T-helper 1 cell (primary cell): Measurements from ENCODE around the gene PTMS.

Experiments used
- DNase-seq, 5 donors: peaks; one replicate each; pipeline ENCODE4 v3.0.0-alpha.2; 2012 to 2020

PTMS gene

DNA sequence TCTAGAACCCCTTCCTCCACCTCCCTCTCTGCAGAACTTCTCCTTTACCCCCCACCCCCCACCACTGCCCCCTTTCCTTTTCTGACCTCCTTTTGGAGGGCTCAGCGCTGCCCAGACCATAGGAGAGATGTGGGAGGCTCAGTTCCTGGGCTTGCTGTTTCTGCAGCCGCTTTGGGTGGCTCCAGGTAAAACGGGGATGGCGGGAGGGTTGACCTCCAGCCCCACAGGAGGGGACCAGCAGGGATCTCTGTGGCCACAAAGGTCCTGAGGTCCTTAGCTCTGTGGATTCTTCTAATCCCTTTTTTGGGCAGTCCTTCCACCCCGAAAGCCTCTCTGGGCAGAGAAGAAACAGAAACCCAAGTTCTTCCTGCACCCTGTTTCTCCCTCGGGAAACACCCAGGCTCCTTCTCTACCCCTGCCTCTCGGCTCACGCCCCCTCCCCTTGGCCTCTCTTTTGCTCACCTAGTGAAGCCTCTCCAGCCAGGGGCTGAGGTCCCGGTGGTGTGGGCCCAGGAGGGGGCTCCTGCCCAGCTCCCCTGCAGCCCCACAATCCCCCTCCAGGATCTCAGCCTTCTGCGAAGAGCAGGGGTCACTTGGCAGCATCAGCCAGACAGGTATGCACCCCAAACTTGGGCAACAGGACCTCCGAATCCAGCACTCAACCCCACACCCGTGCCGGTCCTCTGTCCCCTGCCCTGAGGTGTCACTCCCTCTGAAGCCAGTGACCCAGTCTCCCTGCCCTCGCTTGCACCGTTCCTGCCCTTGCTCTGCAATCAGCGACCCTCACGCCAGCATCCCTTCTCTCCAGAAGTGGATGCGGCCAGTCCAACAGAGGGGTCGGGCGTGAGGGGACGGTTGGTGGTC, 6.8 kb downstream of the PTMS start:
- DNase-seq = no peak

DNA sequence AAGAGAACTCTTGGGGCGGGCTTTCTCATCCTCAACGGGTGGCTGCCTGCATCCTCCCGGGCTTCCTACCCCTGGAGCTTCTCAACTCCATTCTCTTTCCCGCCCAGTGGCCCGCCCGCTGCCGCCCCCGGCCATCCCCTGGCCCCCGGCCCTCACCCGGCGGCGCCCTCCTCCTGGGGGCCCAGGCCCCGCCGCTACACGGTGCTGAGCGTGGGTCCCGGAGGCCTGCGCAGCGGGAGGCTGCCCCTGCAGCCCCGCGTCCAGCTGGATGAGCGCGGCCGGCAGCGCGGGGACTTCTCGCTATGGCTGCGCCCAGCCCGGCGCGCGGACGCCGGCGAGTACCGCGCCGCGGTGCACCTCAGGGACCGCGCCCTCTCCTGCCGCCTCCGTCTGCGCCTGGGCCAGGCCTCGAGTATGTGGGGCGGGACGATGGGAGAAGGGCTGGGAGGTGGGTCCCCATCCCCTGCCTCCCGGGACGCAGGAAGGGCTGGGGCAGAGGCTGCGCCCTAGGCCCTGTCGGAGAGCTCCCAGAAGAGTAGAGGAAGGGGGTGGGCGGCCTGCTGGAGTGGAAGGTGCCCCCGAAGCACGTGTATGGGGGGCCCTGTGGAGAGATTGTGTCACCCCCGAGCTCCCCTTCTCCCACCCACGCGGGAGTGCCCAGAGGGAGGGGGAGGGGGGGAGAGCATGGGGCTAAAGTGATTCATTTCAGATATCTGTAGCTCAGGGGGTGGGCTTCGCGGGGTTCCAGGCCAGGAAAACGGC, 7.6 kb downstream of the PTMS start:
- no peak for DNase-seq

DNA sequence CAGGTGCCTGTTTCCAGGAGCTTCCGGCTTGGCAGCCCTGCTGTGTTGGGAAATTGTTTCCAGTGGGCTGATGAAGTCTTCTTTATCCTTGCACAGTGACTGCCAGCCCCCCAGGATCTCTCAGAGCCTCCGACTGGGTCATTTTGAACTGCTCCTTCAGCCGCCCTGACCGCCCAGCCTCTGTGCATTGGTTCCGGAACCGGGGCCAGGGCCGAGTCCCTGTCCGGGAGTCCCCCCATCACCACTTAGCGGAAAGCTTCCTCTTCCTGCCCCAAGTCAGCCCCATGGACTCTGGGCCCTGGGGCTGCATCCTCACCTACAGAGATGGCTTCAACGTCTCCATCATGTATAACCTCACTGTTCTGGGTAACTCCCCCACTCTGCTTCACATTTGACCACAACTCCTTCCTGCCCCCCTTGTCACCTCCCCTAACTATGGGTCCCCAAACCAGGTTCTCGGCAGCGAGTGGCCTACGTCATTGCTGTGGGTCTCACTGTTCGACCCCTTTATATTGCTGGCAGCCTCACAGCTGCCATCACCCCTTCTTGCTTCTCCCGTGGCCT, 8.4 kb downstream of the PTMS start:
- DNase-seq = peak in 1 of 5 donors; percentile 24

DNA sequence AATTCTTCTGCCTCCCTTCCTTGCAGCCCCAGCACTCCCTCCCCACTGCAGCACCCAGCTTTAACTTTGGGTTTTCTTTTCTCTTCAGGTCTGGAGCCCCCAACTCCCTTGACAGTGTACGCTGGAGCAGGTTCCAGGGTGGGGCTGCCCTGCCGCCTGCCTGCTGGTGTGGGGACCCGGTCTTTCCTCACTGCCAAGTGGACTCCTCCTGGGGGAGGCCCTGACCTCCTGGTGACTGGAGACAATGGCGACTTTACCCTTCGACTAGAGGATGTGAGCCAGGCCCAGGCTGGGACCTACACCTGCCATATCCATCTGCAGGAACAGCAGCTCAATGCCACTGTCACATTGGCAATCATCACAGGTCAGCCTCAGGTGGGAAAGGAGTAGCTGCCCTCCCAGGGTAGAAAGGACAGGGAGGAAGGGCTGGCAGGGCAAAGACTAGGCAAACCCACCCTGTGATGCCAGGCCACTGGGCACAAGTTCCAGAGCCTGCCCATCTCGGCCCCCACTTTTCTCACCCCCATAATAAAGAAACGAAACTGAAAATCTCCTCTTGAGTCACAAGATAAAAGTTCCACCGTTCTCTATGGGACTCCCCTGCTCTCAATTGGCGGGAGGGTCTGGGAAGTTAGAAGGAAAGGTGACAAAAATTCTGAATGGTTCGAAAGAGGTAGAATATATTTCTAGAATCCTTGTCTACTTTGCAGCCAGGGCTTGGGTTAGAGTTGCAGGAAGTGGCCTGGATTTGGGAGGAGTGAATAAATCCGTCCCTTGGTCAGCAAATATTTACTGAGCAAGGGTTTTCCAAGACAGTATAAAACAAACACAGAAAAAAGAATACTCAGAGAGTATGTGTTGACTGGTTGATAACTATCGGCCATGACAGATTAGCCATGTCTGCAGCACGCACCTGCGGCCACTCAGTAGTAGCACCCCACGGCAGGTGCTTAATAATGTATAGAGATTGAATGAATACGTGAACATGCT, 9.3 kb downstream of the PTMS start:
- DNase-seq = no peak

DNA sequence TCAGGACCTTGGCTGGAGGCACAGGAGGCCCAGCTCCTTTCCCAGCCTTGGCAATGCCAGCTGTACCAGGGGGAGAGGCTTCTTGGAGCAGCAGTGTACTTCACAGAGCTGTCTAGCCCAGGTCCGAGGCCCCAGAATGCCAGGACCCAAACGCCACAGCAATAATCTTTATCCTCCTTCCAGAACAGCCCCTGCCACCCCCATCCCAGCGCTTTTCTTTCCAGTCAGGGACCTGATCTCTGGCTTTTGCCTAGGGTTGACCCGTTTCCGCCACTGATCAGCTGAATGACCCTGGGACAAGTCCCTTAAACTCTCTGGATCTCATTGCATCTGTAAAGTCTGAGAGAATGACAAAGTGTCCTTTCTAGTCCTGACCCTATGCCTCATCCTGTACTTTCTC, 11.2 kb downstream of the PTMS start:
- no peak for DNase-seq

DNA sequence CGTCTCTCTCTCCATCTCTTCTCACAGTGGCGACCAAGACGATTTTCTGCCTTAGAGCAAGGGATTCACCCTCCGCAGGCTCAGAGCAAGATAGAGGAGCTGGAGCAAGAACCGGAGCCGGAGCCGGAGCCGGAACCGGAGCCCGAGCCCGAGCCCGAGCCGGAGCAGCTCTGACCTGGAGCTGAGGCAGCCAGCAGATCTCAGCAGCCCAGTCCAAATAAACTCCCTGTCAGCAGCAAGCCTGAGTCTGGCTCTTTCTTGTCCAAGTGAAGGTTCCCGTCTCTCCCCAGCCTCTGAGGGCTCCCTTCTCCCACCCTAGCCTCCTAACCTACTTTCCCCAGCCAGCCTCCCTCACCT, 12.0 kb downstream of the PTMS start:
- no peak for DNase-seq

DNA sequence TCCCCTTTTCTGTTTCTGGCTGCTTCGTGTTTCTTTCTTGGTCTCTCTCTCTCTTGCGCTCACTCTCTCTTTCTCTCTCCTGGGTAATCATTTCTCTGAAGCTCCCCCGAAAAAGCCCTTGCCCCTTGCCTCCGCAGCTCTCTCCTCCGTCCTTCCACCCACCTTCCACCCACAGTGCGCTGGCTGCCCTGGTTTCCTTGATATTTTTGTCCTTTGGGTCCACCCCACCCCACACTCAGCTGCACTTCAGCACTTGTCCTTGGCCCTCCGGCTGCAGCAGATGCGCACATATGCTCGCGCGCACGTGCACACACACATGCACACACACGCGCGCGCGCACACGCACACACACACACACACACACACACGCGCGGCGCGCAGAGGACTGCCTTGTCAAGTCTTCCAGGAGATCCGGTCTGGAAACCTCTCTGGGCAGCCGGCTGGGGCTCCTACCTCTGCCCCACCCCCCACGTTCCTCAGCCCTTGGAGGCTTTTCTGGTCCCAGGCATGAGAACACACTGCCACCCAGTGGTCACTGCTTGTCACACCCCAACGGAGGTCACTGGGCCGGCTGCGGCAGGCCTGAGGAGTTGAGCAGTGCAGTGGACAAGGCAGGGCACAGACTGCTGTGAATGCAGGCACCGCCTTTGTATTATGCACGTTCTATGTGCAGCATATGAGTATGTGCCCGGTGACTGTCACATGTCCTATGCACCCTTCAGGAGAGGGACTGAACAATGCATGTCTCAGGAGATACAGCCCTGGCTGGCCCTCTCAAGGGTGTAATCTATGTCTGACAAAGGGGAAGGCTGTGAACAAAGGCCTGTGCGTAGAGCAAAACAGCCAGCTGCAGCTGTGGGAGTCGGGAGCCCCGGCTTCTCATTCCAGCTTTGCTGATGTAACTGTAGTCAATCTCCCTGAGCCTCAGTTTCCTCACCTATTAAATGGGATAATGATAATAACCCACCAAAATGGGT, 12.7 kb downstream of the PTMS start:
- peak; percentile 77 to 87 (median 86) for DNase-seq

DNA sequence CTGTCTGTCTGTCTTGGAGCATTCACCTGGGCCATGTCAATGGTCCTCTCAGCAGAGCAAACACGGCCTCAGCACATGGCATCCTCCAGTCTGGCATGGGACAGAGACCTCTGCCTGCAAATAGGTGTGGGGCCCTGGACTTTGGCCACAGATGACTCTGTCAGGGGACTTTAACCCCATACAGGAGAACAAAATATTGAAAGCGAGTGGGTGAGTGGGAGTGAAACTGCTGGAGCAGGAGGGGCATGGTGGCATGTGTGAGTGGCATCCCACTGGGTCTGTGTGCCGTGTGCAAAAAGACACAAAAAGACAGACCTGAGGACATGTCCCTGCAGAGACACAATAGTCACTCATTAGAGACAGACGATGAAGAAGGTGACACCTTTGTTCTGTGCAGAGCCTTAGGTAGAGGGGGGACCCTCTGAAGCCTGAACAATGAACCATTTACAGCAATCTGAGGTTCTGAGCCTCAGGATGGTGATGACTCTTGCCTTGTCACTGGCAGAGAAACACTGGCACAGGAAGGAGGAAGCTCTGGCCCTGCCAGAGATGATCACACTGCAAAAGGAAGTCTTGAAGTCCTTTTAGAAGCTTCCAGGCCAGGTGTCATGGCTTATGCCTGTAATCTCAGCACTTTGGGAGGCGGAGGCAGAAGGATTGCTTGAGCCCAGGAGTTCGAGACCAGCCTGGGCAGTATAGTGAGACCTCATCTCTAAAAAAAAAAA, 13.7 kb downstream of the PTMS start:
- no peak for DNase-seq

DNA sequence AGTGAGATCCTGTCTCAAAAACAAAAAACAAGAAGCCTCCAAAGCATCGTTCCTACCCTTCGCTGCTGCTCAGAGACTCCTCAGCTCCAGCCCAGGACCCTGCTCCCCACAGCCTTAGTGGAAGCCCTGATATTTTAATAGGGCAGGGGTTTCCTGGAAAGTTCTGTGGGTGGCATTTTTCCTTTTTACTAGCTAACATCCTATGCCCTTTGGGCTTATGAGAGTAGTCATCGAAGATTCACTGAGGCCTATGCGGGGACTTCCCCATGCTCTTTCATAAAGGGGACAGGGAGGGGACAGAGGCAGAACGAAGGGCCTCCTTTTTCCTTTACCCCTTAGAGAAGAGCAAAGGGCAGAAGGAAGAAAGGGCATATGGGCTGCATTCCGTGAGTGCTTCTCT, 14.4 kb downstream of the PTMS start:
- no peak for DNase-seq

DNA sequence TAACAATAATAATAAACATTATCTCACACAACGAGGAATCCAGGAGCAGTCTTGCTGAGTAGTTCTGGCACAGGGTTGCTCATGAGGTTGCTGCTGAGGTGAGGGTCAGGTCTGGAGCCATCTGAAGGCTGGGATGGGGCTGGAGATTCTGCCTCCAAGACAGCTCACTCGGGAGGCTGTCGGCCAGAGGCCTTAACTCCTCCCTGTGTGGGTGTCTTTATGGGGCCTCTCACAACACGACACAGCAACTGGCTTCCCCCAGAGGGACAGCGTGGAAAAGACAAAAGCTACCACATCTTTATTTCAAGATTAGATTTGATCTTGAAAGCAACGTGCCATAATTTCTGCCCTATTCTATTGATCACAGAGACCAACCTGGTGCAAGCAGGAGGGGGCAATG, 16.0 kb downstream of the PTMS start:
- no peak for DNase-seq

DNA sequence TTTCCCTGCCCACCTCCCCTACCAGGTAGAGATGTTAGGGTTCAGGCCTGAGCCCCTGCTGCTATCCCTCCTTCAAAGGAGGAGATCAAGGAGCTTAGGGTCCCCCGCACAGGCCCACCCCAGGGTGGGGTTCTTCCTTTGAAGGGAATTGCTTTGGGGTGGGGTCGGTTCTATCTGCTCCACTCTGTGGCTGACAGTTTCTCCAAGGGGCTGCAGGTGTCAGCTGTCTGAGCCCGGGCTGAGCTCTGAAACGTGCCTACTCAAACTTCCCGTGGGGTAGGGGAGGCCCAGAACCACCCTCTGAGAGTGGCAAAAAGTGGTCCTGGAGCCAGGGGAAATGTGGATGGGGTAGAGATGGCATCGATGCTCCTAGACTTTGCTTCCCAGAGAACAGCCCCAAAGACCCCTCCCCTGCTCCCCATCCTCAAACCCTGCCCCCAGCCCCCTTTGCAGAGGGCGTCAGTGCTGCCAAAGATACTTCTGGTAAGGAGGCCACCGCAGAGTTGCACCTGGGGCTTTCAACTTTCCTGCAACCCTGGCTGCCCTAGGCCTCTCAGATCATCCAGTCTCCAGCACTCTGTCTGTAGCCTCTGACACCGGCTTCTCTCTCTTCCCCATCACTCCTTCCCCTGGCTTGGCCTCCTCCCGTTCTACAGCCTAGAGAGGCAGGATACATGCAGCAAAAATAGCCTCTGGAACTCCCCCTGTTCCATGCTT, 16.8 kb downstream of the PTMS start:
- no peak for DNase-seq

DNA sequence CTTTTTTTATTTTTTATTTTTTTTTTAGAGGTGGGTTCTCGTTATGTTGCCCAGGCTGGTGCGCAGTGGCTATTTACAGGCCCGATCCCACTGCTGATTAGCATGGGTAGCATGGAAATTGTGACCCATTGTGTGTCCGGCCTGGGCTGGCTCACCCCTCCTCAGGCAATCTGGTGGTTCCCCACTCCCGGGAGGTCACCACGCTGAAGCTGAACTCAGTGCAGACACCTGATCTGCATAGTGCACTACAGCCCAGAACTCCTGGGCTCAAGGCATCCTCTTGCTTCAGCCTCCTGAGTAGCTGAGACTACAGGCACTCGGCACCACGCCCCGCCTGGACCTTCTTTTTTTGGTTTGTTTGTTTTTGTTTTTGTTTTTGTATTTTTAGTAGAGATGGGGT, 17.7 kb downstream of the PTMS start:
- DNase-seq = no peak

DNA sequence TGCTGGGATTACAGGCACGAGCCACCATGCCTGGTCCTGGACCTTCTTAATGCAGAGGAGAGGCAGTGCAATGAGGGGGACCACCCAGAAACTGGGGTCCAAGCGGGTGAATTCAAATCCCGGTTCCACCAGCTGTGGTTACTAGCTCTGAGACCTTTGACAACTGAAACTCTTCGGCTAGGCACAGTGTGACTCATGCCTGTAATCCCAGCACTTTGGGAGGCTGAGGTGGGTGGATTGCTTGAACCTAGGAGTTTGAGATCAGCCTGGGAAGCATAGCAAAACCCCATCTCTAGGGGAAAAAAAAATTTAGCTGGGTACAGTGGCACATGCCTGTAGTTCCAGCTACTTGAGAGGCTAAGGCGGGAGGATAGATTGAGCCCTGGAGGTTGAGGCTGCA, 18.1 kb downstream of the PTMS start:
- DNase-seq = no peak

DNA sequence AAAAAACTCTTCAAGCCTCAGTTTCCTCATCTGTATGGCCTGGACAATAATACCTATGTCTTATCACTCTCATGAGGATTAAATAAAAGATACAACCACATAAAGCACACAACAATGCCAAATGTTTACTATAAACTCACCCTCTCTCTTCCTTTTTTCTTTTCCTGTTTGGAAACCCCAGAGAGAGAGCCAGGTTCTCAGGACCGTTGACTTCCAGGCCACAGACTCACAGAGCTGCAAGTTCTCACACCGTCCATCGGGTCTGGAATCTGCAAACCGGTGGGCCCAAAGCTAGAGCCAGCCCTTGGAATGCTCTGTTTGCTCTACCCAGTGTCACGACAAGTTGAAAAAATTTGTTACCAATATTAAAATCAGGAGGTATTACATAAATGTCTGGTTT, 18.6 kb downstream of the PTMS start:
- DNase-seq = no peak

DNA sequence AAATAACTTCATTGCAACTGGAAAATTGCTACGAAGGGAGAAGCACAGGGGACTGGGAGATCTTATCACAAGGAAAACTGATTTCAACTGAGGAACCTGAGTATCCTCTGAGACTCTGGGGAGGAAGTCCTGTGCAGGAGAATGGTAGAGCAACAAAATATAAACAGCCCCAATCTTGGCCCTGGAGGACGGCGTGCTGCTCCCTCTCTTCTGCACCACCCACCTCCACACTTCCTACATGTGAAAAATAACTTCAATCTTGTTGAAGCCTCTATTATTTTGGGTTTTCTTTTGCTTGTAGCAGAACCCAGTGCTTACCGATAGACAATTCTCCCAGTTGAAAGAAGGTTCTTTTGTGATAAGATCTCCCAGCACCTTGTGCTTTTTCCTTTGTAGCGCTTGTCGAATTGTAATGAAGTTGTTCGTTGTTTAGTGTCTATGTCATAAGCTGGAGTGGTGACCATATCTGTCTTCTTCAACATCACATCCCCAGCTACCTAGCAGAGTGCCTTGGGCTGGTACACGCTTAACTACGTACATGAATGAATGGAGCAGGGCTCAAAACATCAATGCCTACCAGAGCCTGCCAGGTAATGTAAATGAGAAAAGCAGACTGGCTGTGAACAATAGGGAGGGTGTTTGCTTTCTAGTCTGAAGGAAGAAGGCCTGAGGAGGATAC, 20.4 kb downstream of the PTMS start:
- DNase-seq = no peak

DNA sequence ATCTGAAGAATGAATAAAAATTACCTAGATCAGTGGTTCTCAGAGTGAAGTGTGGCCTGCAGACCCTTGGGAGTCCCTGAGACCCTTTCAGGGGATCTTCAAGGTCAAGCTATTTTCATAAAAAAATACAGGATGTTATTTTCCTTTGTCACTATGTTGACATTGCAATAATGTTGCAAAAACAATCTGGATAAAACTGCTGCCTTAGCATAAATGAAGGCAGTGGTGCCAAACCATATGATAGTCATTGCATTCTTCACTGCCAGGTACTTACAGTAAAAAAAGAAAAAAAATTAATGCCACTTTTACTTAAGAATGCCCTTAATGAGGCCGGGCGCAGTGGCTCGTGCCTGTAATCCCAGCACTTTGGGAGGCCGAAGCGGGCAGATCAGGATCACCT, 21.1 kb downstream of the PTMS start:
- no peak for DNase-seq

DNA sequence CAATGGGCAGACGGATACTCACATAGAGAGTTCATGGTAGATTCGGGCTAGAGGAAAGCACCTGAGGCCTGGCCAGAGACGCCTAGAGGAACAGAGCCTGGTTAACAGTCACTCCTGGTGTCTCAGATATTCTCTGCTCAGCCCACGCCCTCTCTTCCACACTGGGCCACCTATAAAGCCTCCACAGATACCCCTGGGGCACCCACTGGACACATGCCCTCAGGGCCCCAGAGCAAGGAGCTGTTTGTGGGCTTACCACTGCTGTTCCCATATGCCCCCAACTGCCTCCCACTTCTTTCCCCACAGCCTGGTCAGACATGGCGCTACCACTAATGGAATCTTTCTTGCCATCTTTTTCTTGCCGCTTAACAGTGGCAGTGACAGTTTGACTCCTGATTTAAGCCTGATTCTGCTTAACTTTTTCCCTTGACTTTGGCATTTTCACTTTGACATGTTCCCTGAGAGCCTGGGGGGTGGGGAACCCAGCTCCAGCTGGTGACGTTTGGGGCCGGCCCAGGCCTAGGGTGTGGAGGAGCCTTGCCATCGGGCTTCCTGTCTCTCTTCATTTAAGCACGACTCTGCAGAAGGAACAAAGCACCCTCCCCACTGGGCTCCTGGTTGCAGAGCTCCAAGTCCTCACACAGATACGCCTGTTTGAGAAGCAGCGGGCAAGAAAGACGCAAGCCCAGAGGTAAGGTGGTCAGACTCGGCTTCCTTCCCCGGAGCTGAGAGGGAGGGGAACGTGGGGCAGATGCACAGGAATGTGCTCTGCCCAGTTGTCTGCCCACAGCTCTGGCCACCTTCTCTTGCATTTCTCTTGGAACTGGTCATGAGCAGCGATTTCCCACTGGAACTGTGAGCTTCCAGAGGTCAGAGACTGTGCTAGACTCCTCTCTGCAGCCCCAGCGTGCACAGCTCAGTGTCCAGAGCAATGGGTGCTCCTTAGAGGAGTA, 23.1 kb downstream of the PTMS start, which contains the start of gene CD4:
Gene CD4, plus strand, starts transcription at position 557 of the 953 bp plus-strand sequence. CDS start 10,611 bp downstream, outside the sequence.
- DNase-seq = peak; percentile 40 to 90 (median 55)
